ENCODE results near the gene BICC1. TPM values are rescaled to one million over a fixed set of nuclear protein-coding genes. Genes with fewer than 3 reads are reported as not detected.

BICC1 gene
- total RNA-seq, 4 donors from 2014 or later = 4.7 to 29.7 (median 18.0) TPM

GRCh38 chr10:58645416-58646146 is 132.9 kb downstream of the BICC1 start:
- Histone ChIP-seq H3K9me3 (no peaks in the 10 kb centered on the region), H3K27me3 (no peaks in the 10 kb centered on the region), H3K27ac (peak overlapping the region; percentile 53 to 76 (median 62)), H3K36me3 (no peaks in the 10 kb centered on the region), H3K4me3 (no peak overlapping the region), H3K4me1 (peaks cover 48 to 65% of the 10 kb centered on the region in 2 donors)
- ATAC-seq (peak in 1 of 2 donors; percentile 32), DNase-seq (no peak)
- TF ChIP-seq POLR2A (IDR thresholded peaks at IDR 0.05) = no peak
- TF ChIP-seq, protein P1, sequence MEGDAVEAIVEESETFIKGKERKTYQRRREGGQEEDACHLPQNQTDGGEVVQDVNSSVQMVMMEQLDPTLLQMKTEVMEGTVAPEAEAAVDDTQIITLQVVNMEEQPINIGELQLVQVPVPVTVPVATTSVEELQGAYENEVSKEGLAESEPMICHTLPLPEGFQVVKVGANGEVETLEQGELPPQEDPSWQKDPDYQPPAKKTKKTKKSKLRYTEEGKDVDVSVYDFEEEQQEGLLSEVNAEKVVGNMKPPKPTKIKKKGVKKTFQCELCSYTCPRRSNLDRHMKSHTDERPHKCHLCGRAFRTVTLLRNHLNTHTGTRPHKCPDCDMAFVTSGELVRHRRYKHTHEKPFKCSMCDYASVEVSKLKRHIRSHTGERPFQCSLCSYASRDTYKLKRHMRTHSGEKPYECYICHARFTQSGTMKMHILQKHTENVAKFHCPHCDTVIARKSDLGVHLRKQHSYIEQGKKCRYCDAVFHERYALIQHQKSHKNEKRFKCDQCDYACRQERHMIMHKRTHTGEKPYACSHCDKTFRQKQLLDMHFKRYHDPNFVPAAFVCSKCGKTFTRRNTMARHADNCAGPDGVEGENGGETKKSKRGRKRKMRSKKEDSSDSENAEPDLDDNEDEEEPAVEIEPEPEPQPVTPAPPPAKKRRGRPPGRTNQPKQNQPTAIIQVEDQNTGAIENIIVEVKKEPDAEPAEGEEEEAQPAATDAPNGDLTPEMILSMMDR (IDR thresholded peaks at IDR 0.05 in 4 of 5, conservative IDR thresholded peaks at IDR 0.05 in 1 of 5) = no peak
- in situ Hi-C loops (cut with MboI; ENCODE audit: low sequenced_read_pairs in 4 of 4) = loop anchor here in 1 of 4 donors (10.0 kb wide), 1 partner anchor 131 kb away; the partner anchor contains the start of gene BICC1
- intact Hi-C loops (cut with DNase I; ENCODE audit: low total_unique reads) = no loop called here

- H3K27ac ChIP-seq = peak overlapping the region in 3 of 4 donors; percentile 6 to 76 (median 15)
- ATAC-seq (no peak), DNase-seq (no peak)
- H3K9me3 ChIP-seq = no peaks in the 10 kb centered on the region
- H3K4me1 ChIP-seq = peaks cover 48 to 65% of the 10 kb centered on the region in 2 donors
- no peak overlapping the region for H3K4me3 ChIP-seq
- no peak for TF ChIP-seq POLR2A (IDR thresholded peaks at IDR 0.05)
- TF ChIP-seq, protein P1 (IDR thresholded peaks at IDR 0.05 in 4 of 5, conservative IDR thresholded peaks at IDR 0.05 in 1 of 5) = no peak
- no peaks in the 10 kb centered on the region for H3K36me3 ChIP-seq
- in situ Hi-C loops (cut with MboI; ENCODE audit: low sequenced_read_pairs in 4 of 4) (loop anchor here in 1 of 4 donors (10.0 kb wide), 1 partner anchor 133 kb away; the partner anchor contains the start of gene BICC1), intact Hi-C loops (cut with DNase I; ENCODE audit: low total_unique reads) (no loop called here)
- H3K27me3 ChIP-seq = no peaks in the 10 kb centered on the region
Observed at GRCh38 chr10:58647376-58648112, 134.9 kb downstream of the BICC1 start.

DNA sequence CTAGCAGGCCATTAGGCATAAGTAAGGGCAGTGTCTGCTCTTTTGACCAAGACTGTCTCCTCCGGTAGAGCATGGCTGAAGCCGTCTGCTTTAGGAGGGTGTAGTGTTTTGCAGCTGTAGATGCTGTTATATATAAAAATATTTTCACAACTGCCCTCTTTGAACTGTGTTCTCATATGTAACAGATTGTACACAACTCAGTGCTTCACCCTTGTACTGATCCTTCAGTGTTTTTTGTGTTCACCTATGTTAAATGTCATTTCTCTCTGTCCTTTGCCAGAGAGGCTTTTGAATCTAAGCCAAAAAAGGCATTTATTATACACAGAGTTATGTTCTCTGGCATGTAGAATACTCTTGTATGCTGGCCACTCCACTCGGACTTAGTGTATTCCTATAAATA is 135.5 kb downstream of the BICC1 start:
- no peaks in the 10 kb centered on the region for H3K9me3 ChIP-seq
- peaks cover 48 to 60% of the 10 kb centered on the region in 2 donors for H3K4me1 ChIP-seq
- H3K36me3 ChIP-seq = no peaks in the 10 kb centered on the region
- peak overlapping the region in 3 of 4 donors; percentile 6 to 76 (median 15) for H3K27ac ChIP-seq
- in situ Hi-C loops (cut with MboI; ENCODE audit: low sequenced_read_pairs in 4 of 4) = loop anchor here in 1 of 4 donors (10.0 kb wide), 1 partner anchor 133 kb away; the partner anchor contains the start of gene BICC1
- DNase-seq = no peak
- ATAC-seq = no peak
- no peaks in the 10 kb centered on the region for H3K27me3 ChIP-seq
- H3K4me3 ChIP-seq = no peak overlapping the region
- intact Hi-C loops (cut with DNase I; ENCODE audit: low total_unique reads) = no loop called here
- TF ChIP-seq, protein P1 (IDR thresholded peaks at IDR 0.05 in 4 of 5, conservative IDR thresholded peaks at IDR 0.05 in 1 of 5) = no peak
- TF ChIP-seq POLR2A (IDR thresholded peaks at IDR 0.05) = no peak

DNA sequence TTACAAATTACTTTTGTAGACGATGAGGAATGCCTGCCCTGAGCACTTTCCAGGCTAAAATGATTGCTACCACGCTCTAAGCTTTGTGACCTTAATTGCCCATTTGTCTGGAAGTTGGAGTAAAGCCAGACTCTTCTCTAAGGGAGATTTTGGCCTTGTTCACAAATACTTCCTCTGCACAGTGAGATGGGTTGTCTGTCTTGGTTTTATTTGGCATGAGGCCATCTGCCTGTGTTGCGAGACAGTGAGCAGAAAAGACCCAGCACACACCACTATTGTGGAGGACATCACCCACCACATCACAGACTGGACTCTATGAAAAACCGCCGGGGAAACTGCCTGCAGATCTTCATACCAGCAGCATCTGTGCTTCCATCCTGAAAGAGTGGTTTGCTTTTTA is 138.4 kb downstream of the BICC1 start:
- no peak for DNase-seq

More for the DNA sequence above, 138.4 kb downstream of the BICC1 start:
- no peak overlapping the region for H3K4me3 ChIP-seq
- H3K36me3 ChIP-seq = no peaks in the 10 kb centered on the region
- in situ Hi-C loops (cut with MboI; ENCODE audit: low sequenced_read_pairs in 4 of 4) = no loop called here
- H3K27ac ChIP-seq = peak overlapping the region in 1 of 4 donors; percentile 12
- TF ChIP-seq POLR2A (IDR thresholded peaks at IDR 0.05) = no peak
- TF ChIP-seq, protein P1 (IDR thresholded peaks at IDR 0.05 in 4 of 5, conservative IDR thresholded peaks at IDR 0.05 in 1 of 5) = no peak
- no peaks in the 10 kb centered on the region for H3K27me3 ChIP-seq
- H3K9me3 ChIP-seq = no peaks in the 10 kb centered on the region
- intact Hi-C loops (cut with DNase I; ENCODE audit: low total_unique reads) = no loop called here
- ATAC-seq = peak in 1 of 2 donors; percentile 18
- peaks cover 39 to 41% of the 10 kb centered on the region in 2 donors for H3K4me1 ChIP-seq
